ENCODE data around the gene FAM234B.

GRCh38 chr12:13103391-13104033 is 59.3 kb downstream of the FAM234B start, which contains the start of gene GSG1:
- TF ChIP-seq CTCF (IDR thresholded peaks at IDR 0.05) (no peak), POLR2AphosphoS5 (IDR thresholded peaks at IDR 0.05) (no peak), POLR2A (IDR thresholded peaks at IDR 0.05) (no peak)
